HG03139 (cell line): Measurements from ENCODE around the gene DGKQ.

Source experiments
- ATAC-seq: cut with Tn5 transposase; IDR thresholded peaks from one replicate; pipeline ENCODE4 v1.9.1; 2021; ENCODE audit not compliant: unreplicated experiment

Gene DGKQ

GRCh38 chr4:963276-964225, 9.8 kb downstream of the DGKQ start:
- no peak for ATAC-seq

DNA sequence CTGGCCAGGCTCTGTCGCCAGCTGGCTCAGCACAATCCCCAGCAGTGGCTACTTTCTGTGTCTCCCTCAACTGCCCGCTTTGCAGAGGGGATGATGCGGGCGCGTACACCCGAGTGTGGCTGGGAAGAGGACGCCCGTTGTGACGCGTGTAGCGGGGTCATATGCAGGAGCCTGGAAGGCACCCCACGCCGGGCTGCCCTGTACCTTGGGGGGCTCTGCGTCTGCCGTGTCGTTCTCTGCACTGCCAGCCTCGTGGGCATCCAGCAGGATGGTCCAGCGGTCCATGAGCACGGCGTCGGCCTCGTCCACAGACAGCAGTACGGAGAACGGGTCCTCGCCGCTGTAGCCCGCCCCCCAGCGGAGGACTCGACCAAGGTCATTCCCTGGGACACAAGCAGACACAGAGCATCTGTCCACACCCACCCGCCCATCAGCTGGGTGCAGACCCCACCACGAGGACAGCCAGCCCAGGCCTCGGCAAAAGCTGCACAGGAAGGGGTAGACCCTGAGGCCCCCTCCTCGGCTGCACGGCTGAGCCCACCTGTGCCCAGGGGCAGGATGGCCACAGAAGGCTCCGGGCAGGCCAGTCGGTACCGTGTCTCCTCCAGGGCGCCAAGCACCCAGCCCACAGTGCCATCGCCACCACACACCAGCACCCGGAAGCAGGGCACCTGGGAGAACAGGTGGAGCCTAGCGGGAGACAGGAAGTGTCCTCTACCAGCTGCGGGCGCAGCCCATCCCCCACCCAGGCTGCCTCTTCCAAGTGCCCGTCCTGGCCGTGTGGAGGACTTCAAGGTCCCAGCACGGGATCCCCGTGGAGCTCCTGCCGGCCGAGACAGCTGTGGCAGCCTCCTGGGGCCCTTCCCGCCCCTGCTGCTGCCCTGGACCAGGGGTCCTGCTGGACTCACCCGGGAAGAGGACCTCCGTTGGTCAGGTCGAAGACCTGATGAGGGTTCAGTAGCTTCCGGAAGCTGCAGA, 10.8 kb downstream of the DGKQ start:
- no peak for ATAC-seq

DNA sequence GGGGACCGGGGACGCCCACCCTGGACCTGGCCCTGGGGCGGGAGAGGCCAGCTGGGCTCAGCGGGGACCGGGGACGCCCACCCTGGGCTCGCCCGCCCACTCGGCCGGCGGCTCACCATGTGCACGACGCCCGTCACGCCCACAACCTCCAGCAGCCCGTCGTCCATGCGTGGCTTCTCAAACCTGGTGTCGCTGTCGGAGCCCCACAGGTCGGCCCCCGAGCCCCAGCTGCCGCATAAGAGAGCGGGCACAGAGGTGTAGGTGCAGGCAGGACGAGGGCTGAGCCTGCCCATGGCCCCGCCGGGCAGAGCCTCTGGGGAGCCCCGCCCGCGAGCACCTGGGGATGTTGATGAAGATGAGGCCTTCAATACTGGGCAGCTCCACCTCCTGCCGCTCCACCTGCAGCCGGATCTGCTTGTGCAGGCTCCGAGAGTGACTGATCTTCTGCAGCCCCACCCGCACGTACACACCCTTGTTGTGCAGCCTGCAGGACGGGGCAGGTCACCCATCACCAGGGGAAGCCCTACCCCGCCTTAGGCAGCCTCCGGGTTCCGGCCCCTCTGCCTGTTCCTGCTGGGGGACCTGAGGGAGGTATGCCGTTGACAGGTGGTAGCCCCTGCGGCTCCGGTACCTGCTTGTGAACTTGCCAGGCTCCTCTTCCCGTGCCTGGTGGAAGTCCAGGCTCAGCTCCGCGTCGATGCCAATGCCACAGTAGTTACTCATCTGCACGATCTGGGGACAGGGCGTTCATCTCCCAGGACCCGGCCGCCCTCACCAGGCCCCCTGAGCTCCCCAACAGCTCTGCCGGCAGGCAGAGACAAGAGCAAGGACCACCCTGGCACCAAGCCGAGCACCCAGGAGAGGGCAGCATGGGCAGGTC, 11.8 kb downstream of the DGKQ start:
- no peak for ATAC-seq

GRCh38 chr4:960636-961350, 12.6 kb downstream of the DGKQ start:
- ATAC-seq = no peak

DNA sequence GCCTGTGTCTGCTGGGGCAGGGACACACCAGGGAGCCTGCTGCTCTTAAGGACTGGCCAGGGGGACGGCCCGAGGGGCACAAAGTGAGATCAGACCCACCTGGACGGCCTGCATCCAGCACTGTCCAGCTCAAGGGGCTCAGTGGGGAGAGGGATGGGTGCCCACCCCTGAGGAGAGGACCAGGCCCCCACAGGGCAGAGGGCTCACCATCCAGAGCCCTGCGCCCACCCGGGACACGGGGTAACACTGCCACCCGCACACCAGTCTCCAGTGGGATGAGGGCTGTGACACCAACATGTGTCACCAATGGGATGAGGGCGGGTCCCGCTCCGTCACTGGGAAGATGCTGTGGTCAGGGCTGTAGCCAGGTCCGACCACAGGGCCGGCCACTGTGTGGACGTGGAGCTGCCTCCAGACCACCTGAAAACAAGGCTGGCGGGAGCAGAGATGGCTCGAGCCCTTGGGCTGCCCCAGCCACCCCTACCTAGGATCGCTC, 13.2 kb downstream of the DGKQ start:
- no peak for ATAC-seq

DNA sequence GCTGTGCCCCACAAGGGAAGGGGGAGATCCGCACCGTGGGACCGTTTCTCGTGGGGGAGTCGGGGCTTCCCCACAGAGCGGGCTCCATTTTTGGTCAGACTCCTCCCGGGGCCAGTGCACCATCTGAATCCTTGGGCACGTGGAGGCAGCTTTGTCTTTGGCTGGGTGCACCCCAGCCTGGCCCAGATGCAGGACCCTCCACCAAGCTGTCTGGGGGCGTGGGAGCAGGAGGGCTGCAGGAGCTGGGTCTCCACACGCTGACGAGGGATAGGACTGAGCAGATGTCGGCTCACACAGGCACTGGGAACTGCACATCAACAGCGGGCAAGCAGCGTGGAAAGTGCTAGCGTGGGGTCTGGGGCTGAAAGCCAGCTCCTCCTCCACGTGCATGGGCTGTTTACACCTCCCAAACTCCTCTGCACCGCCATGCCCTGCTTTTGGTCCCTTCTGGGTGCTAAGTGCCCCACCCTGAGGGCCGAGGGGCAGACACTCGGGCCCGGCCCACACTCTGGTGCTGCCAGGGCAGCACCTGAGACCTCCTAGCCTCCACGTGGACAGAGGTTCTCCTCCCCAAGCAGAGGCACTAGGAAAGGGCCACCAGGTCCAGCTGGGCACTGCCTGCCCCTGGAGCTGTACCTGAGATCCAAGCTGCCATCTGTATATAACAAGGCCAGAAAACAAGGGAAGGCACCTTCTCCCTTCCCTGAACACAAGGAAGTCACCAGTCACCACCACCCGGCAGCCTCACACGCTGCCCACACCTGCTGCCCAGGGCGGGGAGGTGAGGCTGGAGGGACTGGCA, 13.8 kb downstream of the DGKQ start:
- no peak for ATAC-seq

GRCh38 chr4:958696-959337, 14.6 kb downstream of the DGKQ start:
- ATAC-seq = no peak

- ATAC-seq = no peak
Observed at GRCh38 chr4:958314-958665, 15.1 kb downstream of the DGKQ start.

DNA sequence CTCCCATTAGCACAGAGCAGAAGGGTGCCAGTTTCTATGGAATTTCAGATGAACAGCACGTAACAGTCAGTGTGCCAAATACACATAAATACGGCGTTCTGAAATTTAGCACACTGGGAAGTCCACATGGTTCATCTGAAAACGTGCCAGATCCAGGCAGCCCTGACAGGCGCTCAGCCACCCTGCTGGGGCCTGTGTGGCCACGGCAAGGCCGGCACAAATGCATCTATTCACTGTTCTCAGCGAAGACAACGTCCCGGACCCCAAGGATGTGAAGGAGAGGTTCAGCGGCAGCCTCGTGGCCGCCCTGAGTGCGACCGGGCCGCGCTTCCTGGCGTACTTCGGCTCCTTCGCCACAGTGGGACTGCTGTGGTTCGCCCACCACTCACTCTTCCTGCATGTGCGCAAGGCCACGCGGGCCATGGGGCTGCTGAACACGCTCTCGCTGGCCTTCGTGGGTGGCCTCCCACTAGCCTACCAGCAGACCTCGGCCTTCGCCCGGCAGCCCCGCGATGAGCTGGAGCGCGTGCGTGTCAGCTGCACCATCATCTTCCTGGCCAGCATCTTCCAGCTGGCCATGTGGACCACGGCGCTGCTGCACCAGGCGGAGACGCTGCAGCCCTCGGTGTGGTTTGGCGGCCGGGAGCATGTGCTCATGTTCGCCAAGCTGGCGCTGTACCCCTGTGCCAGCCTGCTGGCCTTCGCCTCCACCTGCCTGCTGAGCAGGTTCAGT, 15.6 kb downstream of the DGKQ start:
- ATAC-seq = no peak

GRCh38 chr4:957231-957580, 16.2 kb downstream of the DGKQ start:
- no peak for ATAC-seq

- ATAC-seq = no peak
Observed at GRCh38 chr4:956531-957230, 16.7 kb downstream of the DGKQ start.

GRCh38 chr4:955931-956381, 17.4 kb downstream of the DGKQ start:
- ATAC-seq = no peak

DNA sequence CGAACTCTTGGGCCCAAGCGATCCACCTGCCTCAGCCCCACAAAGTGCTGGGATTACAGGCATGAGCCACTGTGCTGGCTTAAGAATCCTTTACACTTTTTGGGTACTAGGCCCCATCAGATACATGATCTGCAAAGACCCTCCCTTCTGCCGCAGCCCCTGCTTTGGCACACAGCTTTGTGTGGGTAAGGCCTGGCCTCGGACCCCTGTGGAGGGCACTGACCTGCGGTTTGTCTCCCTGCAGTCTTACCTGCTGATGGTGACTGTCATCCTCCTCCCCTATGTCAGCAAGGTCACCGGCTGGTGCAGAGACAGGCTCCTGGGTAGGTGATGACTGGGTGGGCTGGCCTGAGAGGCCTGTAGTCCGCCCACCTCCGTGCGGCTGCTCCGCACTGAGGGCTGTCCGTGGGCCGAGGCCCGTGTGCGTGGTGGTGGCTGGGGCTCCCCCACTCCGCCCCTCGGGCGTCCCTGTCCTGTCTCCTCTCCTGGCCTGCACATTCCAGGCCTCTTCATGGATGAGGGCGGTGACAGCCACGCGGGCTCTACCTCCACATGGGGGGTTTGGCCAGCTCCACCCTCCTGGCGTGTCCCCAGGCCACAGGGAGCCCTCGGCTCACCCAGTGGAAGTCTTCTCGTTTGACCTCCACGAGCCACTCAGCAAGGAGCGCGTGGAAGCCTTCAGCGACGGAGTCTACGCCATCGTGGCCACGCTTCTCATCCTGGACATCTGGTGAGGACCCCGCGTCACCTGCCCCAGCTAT, 18.0 kb downstream of the DGKQ start:
- no peak for ATAC-seq

- ATAC-seq = no peak
Observed at GRCh38 chr4:954211-955020, 19.0 kb downstream of the DGKQ start.

DNA sequence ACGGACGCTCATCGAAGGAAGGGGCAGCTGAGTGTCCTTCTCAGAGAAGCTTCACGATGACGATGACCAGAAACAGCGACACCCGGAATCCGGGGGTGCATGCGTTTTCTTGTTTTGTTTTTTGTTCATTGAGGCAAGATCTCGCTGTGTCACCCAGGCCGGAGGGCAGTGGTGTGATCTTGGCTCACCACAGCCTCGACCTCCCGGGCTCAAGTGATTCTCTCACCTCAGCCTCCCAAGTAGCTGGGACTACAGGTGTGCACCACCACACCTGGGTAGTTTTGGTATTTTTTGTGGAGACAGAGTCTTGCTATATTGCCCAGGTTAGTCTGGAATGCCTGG, 19.8 kb downstream of the DGKQ start:
- no peak for ATAC-seq
